ENCODE data around the gene TST. TPM values are rescaled to one million over a fixed set of nuclear protein-coding genes. Genes with fewer than 3 reads are reported as not detected.

TST gene
- polyA plus RNA-seq, 3 donors, result 17.3 to 41.7 (median 34.5) TPM

- Mint-ChIP-seq H3K4me1 (peaks cover 20% of the 10 kb centered on the region), H3K27me3 (ENCODE audit: low read depth in 3 of 3) (peaks cover 8 to 13% (median 11%) of the 10 kb centered on the region in 3 donors), H3K36me3 (no peaks in the 10 kb centered on the region), H3K4me3 (no peak overlapping the region), H3K27ac (peak overlapping the region in 1 of 7 donors; percentile 45), H3K9me3 (no peaks in the 10 kb centered on the region)
- Histone ChIP-seq H3K79me2 (ENCODE audit: insufficient read depth, low read length) (no peaks in the 10 kb centered on the region), H3K27ac (ENCODE audit: low read depth in 1 of 2, low read length in 2 of 2) (no peak overlapping the region), H3K4me3 (replicated peaks in 1 of 3; ENCODE audit: low read depth in 2 of 3, low read length in 3 of 3) (no peak overlapping the region), H3K9ac (ENCODE audit: insufficient read depth, low read length, poor library complexity, severe bottlenecking) (no peak overlapping the region), H3K36me3 (replicated peaks in 1 of 2; ENCODE audit: control insufficient read depth in 1 of 2, insufficient read depth in 2 of 2, low read length in 2 of 2) (no peaks in the 10 kb centered on the region), H3K9me3 (replicated peaks in 1 of 2; ENCODE audit: control insufficient read depth in 1 of 2, insufficient read depth in 1 of 2, low read length in 2 of 2) (no peaks in the 10 kb centered on the region), H4K20me1 (ENCODE audit: insufficient read depth, low read length) (no peaks in the 10 kb centered on the region), H3K4me1 (ENCODE audit: control insufficient read depth in 1 of 2, insufficient read depth in 2 of 2, low read length in 2 of 2) (peaks cover 7 to 13% of the 10 kb centered on the region in 2 donors), H2AFZ (ENCODE audit: insufficient read depth, low read depth, low read length, poor library complexity, severe bottlenecking) (no peak overlapping the region), H3K27me3 (ENCODE audit: control insufficient read depth in 2 of 2, insufficient read depth in 2 of 2, low read length in 2 of 2) (no peaks in the 10 kb centered on the region), H3K4me2 (replicated peaks; ENCODE audit: extremely low read depth, low read length, poor library complexity, severe bottlenecking) (no peak overlapping the region)
- 100% methylated on average over 6 of the region's 13 CpGs for WGBS (ENCODE audit: insufficient coverage)
- no peak for TF ChIP-seq CTCF (IDR thresholded peaks at IDR 0.05)
- intact Hi-C loops (cut with micrococcal nuclease), result loop anchor here (2.0 to 10.0 kb wide), 3 partner anchors 64 to 196 kb away; partner anchors contain the start of gene CSF2RB (in 1 of the 2)
- DNase-seq, result no peak
These were observed 40.0 kb downstream of the TST start for GRCh38 chr22:36979016-36979910.

GRCh38 chr22:36977947-36978660, 41.1 kb downstream of the TST start:
- H3K4me1 ChIP-seq (ENCODE audit: control insufficient read depth in 1 of 2, insufficient read depth in 2 of 2, low read length in 2 of 2), result peaks cover 7 to 13% of the 10 kb centered on the region in 2 donors
- WGBS (ENCODE audit: insufficient coverage), result 19% methylated on average over 13 of the region's 18 CpGs

More at GRCh38 chr22:36977947-36978660, 41.1 kb downstream of the TST start:
- Histone ChIP-seq H2AFZ (ENCODE audit: insufficient read depth, low read depth, low read length, poor library complexity, severe bottlenecking) (peak overlapping the region; percentile 72), H3K27ac (ENCODE audit: low read depth in 1 of 2, low read length in 2 of 2) (peak overlapping the region; percentile 43 to 64), H3K9me3 (replicated peaks in 1 of 2; ENCODE audit: control insufficient read depth in 1 of 2, insufficient read depth in 1 of 2, low read length in 2 of 2) (no peaks in the 10 kb centered on the region), H3K36me3 (replicated peaks in 1 of 2; ENCODE audit: control insufficient read depth in 1 of 2, insufficient read depth in 2 of 2, low read length in 2 of 2) (no peaks in the 10 kb centered on the region), H3K9ac (ENCODE audit: insufficient read depth, low read length, poor library complexity, severe bottlenecking) (peak overlapping the region; percentile 12), H3K4me3 (replicated peaks in 1 of 3; ENCODE audit: low read depth in 2 of 3, low read length in 3 of 3) (peak overlapping the region; percentile 28 to 68 (median 47)), H3K4me2 (replicated peaks; ENCODE audit: extremely low read depth, low read length, poor library complexity, severe bottlenecking) (peak overlapping the region; percentile 51), H4K20me1 (ENCODE audit: insufficient read depth, low read length) (no peaks in the 10 kb centered on the region), H3K79me2 (ENCODE audit: insufficient read depth, low read length) (no peaks in the 10 kb centered on the region), H3K27me3 (ENCODE audit: control insufficient read depth in 2 of 2, insufficient read depth in 2 of 2, low read length in 2 of 2) (no peaks in the 10 kb centered on the region)
- no peaks in the 10 kb centered on the region for H3K36me3 Mint-ChIP-seq
- intact Hi-C loops (cut with micrococcal nuclease), result loop anchor here (2.0 to 10.0 kb wide), 3 partner anchors 63 to 195 kb away; partner anchors contain the start of gene CSF2RB (in 1 of the 2)
- H3K27ac Mint-ChIP-seq, result peak overlapping the region; percentile 81 to 92 (median 90)
- H3K27me3 Mint-ChIP-seq (ENCODE audit: low read depth in 3 of 3), result peaks cover 8 to 12% (median 10%) of the 10 kb centered on the region in 3 donors
- TF ChIP-seq CTCF (IDR thresholded peaks at IDR 0.05), result peak; percentile 93
- peaks cover 20% of the 10 kb centered on the region for H3K4me1 Mint-ChIP-seq
- H3K4me3 Mint-ChIP-seq, result peak overlapping the region; percentile 81 to 91
- H3K9me3 Mint-ChIP-seq, result no peaks in the 10 kb centered on the region
- peak; percentile 85 to 93 (median 91) for DNase-seq

All from CD14-positive monocyte (primary cell).